H1 (cell line): ENCODE data around the gene ANP32A. TPM values are rescaled to one million over a fixed set of nuclear protein-coding genes. Genes with fewer than 3 reads are reported as not detected.

Source experiments
- POLR2A ChIP-seq, 2 experiments: IDR thresholded peaks; 1 replicate in 1 of 2; 2 replicates in 1 of 2; pipeline ENCODE4 v1.6.1; 2011; ENCODE audit warnings: low read depth in 2 of 2, low read length in 2 of 2, mild to moderate bottlenecking in 2 of 2; ENCODE audit errors: control extremely low read depth in 1 of 2
- RFX5 ChIP-seq: IDR thresholded peaks from 2 replicates; pipeline ENCODE4 v1.6.1; 2011; ENCODE audit warnings: low read depth, low read length, improper control_type of control experiment, borderline replicate concordance
- RNF2 ChIP-seq: fragments of 200-900, 300-1000 bp; sonication (generic); IDR thresholded peaks from 2 replicates; pipeline ENCODE4 v1.7.1; 2016; ENCODE audit warnings: borderline replicate concordance, low read depth, mild to moderate bottlenecking, antibody characterized with exemption, low read length; ENCODE audit not compliant: poor library complexity, severe bottlenecking; ENCODE audit errors: missing control alignments
- SP4 ChIP-seq: IDR thresholded peaks from 2 replicates; pipeline ENCODE4 v1.6.1; 2012; ENCODE audit warnings: low read length, inconsistent platforms
- polyA plus RNA-seq, 7 experiments: library from polyadenylated mRNA; depleted of rRNA in 3 of 7; stranded (reverse) in 5 of 7; unstranded in 2 of 7; fragments of >200 nt in 5 of 7; fragments of 200-250 nt in 2 of 7; gene quantifications; 1 replicate in 5 of 7; 2 replicates in 1 of 7; 4 replicates in 1 of 7; pipeline versions ENCODE4 v1.2.1 to v1.2.3, GENCODE V29; 2011 to 2013; ENCODE audit warnings: missing spikeins in 2 of 7, mixed read lengths in 2 of 7
- total RNA-seq: library from RNA; stranded (reverse); fragmentation: NEBNext Ultra II Directional; extraction: Animal tissue kit (Norgen Biotek cat#: 25700); gene quantifications from 2 replicates; pipeline ENCODE4 v1.2.1, GENCODE V29; 2021

ANP32A gene
- total and polyA plus RNA-seq, 2 of the 8 experiments (the other 6 are each of a cell fraction or from before 2014, with no cell fraction given) = 70.8 to 295 TPM

GRCh38 chr15:68781766-68782588 lies 38.7 kb downstream of the ANP32A start (continued):
- TF ChIP-seq RNF2 (no peak), SP4 (no peak), POLR2A (IDR thresholded peaks at IDR 0.05; ENCODE audit: control extremely low read depth in 1 of 2, low read depth in 2 of 2, low read length in 2 of 2) (no peak), RFX5 (no peak)
